HG03460 (cell line): ENCODE data around the gene KLHL1.
"Not testable (repeated sequence)": the region's sequence is repeated elsewhere in the genome, so short reads cannot be mapped to it uniquely, and the experiment has no call there.

ENCODE experiments used
- ATAC-seq: cut with Tn5 transposase; IDR thresholded peaks from one replicate; pipeline ENCODE4 v1.9.1; 2021; ENCODE audit not compliant: unreplicated experiment

Gene KLHL1, protein sequence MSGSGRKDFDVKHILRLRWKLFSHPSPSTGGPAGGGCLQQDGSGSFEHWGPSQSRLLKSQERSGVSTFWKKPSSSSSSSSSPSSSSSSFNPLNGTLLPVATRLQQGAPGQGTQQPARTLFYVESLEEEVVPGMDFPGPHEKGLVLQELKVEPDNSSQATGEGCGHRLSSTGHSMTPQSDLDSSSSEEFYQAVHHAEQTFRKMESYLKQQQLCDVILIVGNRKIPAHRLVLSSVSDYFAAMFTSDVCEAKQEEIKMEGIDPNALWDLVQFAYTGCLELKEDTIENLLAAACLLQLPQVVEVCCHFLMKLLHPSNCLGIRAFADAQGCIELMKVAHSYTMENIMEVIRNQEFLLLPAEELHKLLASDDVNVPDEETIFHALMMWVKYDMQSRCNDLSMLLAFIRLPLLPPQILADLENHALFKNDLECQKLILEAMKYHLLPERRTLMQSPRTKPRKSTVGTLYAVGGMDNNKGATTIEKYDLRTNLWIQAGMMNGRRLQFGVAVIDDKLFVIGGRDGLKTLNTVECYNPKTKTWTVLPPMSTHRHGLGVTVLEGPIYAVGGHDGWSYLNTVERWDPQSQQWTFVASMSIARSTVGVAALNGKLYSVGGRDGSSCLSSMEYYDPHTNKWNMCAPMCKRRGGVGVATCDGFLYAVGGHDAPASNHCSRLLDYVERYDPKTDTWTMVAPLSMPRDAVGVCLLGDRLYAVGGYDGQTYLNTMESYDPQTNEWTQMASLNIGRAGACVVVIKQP

DNA sequence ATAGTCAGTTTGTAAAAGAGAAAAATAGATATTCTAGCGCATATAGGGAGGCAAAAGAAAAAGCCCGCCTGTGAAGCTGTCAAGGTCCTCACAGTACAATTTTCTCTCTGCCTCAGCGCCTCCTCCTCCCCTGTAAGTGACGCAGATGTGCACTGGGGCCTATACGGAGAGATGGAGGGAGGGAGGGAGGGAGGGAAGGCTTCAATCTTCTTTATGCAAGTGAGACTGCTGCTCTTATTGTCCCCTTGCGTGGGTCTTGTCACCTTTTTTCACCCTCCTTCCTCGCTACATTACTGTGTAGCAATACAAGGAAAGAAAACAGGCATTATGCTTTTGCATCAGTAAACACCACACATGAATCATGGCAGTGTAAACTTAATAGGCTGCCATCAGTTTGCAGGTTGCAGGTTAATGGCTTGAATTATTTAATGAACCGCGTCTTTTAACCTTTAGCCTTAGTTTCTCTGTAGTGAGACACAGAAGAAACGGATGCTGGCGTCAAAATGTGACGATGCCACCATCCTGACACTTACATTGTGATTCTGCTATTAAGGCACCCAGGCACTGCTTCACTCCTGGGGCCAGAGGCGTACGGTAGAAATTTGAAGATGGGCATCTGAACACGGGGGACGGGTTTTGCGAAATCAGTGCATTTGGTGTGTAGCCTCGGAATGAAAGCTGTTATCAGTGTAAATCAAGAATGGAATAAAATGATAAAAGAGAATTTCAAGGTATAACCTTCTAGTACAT, at the start of gene KLHL1:
Gene KLHL1 (minus strand): TSS at position 97 of the 750 bp plus-strand sequence. CDS start 753 bp downstream, outside the sequence.
- no peak for ATAC-seq

DNA sequence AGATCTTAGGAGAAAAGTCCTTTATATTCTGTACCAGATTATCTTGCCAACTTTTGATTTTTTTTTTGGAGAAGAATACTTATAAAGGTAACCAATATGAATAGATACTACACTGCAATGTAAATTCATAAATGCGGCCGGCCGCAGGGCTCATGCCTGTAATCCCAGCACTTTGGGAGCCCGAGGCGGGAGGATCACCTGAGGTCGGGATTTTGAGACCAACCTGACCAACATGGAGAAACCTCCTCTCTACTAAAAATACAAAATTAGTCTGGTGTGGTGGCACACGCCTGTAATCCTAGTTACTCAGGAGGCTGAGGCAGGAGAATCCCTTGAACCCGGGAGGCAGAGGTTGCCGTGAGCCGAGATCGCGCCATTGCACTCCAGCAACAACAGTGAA, 34.4 kb upstream of the KLHL1 start:
- not testable (repeated sequence) for ATAC-seq

DNA sequence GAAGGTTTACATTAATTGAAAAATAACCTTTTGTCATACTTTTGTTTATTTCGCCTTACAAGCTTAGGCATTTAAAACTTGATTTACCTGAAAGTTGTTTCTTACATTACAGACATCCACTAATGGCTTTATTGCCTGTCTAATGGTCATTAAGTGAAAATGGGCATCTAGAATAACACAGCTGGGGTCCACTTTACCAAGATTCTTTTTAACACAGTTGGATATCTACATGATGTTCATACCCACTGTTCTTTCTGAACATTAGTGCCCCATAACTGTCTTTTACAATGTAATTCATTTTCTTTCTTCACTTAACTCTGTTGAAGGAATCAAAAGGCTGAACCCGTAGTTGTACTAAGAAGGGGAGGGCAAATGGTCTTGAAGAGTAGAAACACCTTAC, 19.8 kb upstream of the KLHL1 start:
- ATAC-seq: no peak

DNA sequence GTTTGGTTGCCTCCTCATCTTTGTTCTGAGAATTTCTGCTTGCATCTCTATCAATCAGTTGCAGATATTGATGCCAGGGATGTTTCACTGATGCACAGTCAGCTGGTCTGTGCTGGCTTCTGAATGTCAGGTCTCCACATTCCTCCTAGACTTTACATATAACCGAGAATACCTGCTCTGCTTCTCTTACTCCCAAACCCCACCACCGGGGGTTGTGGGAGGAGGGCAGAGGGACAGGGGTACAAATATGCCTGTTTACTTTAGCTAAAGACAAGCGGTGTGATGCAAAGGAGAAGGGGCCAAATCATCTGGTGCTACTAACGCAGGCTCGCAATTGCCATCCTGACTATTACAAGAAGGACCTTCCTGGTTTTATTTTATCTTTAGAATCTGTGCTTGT, 17.4 kb upstream of the KLHL1 start:
- ATAC-seq: no peak

DNA sequence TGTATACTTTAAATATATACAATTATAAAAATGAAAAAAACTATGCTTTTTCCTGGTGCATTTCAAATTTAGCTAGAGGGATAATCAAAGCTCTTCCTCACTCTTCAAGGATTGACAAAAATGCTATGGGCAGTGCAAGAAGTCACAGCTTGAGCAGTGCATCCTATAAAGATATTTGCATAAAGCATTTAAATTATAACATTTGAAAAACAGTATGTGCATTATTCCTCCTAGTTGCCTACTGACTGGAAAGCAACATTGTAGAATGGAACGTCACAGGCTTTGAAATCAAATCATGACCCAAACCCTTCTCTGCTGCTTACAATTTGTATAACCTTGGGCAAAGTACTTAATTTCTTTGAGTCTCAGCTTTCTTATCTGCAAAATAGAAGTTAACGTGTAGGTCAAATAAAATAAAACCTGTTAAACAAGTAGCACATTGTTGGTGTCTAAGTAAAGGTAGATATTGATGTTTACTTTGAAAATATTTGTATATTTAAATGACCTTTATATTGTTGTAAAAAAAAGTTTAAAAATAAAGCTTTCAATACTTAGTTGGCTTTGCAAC, 9.2 kb upstream of the KLHL1 start:
- no peak for ATAC-seq

DNA sequence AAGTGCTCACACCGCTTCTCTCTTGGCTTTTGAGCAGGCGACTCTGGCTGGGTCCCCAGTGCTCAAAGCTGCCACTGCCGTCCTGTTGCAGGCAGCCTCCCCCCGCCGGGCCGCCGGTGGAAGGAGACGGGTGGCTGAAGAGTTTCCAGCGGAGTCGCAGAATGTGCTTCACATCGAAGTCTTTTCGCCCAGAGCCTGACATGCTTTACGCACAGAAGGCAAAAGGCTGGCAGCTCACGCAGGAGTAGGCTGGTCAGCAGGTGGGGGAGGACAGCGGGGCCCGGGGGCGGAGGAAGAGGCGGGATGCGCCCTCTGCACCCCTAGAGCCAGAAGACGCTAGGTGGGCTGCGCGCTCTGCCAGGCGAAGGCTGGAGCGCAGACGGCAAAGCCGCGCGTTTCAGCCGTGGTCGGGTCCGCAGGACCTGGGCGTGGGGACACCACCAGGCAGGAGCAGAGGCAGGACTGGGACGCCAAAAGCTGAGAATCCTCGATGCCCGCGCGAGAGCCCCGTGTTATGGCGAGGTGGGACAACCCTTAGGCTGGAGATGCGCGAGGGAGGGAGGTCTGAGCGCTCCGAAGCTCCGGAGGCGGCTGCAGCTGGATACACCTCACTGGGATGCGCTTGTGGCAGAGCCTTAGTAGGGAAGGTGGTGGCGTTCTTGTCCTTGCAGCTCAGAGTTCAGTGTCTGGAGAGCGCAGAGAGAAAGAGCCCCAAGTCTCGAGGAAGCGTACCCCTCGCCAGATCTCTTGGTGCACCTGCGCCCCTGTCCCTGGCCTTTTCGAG, 562 bp downstream of the KLHL1 start, which contains the start of gene ATXN8OS:
Gene ATXN8OS (plus strand): TSS at position 329 of the 784 bp plus-strand sequence.
- ATAC-seq: no peak

DNA sequence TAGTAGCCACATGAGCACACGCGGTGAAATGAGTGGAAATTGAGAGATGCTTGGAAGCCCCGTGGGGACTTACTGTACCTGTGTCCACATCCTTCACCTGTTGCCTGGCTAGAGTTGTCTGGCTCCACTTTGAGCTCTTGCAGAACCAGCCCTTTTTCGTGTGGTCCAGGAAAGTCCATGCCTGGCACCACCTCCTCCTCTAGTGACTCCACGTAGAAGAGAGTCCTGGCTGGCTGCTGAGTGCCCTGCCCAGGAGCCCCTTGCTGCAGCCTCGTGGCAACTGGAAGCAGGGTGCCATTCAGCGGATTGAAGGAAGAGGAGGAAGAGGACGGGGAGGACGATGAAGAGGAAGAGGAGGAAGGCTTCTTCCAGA, 1.1 kb downstream of the KLHL1 start:
- ATAC-seq: no peak

DNA sequence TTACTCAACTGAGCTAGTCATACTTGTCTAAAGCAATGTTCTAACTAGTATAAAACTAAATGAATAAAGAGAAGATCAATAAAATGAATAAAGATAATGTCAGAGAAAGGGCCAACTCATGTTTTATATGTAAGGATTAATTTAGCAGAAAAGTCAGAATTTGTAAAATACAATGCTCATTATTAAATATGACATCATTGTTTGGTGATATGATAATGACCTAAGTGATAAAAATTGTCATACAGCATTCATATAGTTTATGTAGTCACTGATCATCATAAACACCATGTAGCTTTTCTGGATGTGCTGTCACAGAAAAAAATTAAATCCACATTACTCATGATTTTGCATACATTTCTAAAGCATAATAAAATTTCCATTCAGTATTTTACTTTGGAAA, 3.8 kb downstream of the KLHL1 start:
- ATAC-seq: no peak

DNA sequence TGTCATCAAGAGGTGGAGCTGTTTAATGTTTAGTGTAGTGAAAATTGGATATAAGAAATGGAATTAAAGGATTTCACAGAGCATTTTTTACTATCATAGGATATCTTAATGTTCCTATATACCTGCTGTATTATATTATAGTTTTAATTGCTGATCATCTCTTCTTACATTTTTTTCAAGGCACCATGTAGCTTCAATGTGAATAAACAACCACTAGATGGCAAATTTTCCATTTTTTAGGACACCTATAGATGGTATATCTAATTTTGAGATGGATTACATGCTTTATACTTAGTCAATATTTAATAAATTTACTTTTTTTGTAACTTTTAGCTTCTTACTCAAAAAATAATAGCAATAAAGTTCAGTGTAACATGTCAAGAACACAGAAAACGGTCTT, 9.6 kb downstream of the KLHL1 start:
- no peak for ATAC-seq

DNA sequence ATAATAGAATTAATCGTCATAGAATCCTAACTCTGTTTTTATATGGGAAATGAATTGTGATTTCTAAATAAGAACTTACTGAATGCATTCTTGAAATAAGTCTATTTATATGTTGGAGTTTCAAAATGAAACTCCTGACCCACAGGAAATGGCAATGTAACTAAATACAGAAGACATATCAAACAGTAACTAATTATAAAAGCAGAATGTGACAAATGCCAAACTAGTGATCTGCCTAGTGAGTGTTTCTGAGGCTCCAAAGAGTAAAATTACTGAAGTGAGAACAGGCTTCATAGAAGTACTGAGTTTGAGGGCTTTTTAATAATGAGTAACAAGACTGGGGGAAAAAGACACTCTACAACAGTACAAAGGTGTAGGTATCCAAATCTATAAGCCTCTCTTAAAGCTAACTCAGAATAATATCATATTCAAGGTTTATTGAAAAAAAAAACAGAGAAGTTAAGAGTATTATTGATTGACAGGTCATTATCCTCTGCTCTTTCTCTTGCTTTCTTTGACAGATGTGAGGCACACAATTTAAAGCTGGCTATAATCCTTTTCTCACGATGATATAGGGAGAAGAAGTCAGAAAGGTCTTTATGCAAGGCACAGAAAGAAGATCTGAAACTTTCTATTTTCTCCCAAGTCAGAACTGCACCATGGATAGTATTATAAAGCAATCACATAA, 18.1 kb downstream of the KLHL1 start:
- ATAC-seq: peak; percentile 93

DNA sequence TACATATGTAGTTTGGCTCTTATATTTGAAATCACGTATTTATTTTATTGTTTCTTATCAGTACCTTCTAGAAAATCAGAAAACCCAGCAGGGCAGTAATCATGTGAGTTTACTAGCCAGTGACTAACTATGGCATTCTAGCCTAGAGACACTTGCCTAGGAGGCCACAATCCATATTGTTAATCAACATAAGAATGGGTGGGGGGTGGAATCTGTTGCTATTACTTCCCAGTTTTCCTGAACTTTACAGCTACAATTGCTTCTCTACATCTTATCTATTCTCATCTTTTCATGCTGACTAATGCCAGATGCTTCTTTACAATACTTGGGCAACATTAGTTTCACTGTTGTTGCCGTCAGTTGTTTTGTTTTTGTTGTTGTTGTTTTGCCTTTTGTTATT, 19.3 kb downstream of the KLHL1 start:
- ATAC-seq: no peak

DNA sequence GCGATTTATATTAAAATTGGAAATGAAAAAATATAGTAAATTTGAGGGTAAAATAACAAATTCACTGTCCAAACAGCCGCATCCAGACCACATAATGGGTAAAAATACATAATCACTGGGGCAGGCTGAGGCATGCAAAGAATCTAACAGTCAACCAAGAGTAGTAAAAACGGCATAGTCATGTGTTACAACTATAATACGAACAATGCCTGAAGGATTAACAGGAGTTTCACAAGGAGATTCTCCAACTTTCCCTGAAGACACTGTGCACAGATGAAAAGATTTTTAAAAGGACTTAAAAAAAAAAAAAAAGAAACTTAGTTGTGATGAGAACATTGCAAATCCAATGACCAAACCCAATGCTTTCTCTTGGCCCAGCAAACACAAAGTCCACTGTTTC, 21.0 kb downstream of the KLHL1 start:
- ATAC-seq: no peak

DNA sequence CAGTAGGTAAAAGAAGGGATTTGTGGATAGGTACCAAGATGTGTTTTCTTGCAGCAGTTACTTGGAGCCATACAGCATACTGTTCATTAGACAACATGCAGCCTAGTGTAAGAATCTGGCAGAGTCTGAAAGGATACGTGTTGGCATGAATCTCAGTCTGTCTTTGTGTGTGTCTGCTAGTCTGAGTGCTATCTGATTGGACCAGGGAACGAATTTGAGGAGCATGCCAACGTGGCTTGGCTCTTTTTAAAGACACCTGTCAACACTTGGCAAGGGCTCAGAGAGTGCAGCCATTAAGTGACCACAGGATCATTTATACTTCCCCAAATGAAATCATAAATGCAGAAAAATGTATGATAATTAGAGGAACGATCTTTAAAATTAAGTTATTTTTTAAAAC, 28.2 kb downstream of the KLHL1 start:
- ATAC-seq: no peak

DNA sequence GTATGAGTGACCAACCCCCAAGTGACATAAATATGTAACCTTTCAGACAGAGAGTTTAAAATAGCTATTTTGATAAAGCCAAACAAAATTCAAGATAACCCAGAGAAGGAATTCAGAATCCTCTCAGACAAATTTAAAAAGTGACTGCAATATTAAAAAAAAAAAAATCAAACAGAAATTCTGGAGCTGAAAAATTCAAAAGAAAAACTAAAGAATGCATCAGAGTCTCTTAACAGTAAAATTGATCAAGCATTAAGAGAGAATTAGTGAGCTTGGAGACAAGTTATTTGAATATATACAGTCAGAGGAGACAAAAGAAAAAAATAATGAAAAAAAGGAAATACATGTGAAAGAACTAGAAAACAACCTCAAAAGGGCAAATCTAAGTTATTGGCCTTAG, 53.7 kb downstream of the KLHL1 start:
- no peak for ATAC-seq

DNA sequence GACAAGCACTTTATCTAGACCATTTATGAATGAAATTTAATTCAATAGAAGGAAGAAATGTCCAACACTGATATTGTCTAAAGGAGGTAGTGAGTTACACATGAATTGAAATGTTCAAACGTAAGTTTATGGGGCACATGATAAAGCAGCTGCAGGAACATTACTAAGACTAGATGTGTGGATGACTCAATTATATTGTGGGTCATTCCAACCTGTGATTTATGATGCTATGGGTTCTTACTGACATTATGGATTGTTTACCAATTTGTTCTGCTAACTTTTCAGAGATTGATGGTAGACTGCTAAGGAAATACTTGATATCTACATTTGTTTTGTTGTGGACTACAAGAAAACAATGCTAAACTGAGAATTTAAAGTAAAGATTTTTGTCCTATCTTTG, 56.7 kb downstream of the KLHL1 start:
- no peak for ATAC-seq

DNA sequence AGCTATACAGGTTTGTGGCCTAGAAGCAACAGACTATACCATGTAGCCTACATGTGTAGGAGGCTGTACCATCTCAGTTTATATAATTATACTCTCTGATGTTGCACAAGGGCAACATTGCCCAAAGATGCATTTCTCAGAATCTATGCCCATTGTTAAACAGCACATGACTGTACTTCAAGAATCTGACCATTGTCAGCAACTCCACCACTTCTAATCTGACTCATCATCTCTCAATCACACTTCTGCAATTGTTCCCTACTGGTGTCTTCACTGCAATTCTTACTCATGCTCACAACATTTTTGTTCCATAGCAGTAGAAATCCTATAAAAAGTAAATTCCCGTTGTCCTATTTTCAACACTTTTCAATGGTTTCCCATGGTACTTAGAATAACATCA, 64.6 kb downstream of the KLHL1 start:
- no peak for ATAC-seq

DNA sequence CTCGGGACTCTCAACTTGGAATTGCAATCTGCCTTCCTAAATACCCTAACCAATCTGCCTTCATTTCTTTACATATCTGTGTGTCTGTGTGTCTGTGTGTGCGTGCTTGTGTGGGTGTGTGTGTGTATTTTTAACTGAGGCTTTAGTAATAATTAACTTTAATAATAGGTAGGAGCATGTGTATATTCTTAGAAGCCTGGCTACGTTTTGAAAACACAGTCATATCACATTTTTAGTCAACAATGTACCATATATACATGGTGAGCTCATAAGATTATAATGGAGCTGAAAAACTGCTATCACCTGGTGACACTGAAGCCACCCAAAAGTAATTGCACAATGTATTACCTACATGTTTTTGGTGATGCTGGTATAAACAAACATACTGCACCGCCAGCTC, 66.1 kb downstream of the KLHL1 start:
- ATAC-seq: no peak

DNA sequence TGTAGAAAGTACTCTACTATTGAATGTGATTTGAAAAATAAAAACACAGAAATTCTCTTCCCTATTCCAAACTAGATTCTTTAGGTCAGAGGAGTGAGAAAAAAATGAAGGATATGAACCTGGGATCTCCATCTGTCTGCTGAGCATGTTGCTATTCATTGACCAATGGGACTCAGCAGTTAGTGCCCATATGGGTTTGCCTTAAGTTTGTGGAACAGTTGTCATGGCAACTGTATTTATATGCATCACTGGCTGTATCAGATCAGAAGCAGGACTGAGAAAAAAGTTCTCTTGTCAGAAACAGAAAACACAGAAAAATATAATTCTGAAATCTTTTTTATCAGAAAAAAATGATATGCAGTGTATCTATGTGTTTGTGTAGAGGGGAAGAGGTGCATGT, 74.0 kb downstream of the KLHL1 start:
- ATAC-seq: no peak

DNA sequence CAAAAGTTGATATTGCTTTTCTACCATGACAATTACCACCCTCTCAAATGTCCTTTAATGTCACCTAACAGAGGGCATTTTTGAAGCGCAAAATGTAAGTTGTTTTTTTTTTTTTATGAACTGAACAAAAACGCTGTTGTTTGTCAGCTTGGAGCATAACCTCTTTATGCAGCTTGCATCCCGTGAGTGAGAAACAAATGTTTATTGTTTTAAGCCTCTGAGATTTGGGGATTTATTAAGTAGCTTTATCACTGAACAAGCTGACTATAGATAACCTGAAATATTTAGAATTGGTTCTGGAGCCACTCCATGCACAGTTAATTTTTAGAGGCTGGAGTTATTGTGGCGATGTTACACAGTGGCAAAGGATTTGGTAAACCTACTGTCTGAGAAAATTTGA, 80.7 kb downstream of the KLHL1 start:
- no peak for ATAC-seq

DNA sequence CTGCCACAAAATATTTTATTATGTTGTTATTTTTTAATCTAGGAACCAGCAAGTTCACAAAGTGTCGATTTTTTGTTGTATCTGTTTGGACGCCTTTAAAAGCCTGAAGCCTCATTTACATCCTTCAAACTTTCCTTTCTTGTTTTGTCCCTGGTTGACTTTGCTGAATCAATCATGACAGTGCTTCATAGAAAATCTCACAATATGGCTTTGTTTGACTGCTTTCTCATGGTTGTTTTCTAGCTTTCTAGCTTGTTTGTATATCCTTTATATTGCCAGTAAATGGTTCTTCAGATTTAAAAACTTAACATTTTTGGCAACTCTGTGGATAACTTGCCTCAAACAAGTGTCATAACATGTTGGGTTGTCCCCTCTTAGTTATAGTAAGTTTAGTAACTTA, 84.7 kb downstream of the KLHL1 start:
- no peak for ATAC-seq
